ENCODE results near the gene COL13A1. TPM values are rescaled to one million over a fixed set of nuclear protein-coding genes. Genes with fewer than 3 reads are reported as not detected.

Gene COL13A1
- total RNA-seq, 4 donors from 2014 or later: 0.19 to 6.9 (median 2.4) TPM

DNA sequence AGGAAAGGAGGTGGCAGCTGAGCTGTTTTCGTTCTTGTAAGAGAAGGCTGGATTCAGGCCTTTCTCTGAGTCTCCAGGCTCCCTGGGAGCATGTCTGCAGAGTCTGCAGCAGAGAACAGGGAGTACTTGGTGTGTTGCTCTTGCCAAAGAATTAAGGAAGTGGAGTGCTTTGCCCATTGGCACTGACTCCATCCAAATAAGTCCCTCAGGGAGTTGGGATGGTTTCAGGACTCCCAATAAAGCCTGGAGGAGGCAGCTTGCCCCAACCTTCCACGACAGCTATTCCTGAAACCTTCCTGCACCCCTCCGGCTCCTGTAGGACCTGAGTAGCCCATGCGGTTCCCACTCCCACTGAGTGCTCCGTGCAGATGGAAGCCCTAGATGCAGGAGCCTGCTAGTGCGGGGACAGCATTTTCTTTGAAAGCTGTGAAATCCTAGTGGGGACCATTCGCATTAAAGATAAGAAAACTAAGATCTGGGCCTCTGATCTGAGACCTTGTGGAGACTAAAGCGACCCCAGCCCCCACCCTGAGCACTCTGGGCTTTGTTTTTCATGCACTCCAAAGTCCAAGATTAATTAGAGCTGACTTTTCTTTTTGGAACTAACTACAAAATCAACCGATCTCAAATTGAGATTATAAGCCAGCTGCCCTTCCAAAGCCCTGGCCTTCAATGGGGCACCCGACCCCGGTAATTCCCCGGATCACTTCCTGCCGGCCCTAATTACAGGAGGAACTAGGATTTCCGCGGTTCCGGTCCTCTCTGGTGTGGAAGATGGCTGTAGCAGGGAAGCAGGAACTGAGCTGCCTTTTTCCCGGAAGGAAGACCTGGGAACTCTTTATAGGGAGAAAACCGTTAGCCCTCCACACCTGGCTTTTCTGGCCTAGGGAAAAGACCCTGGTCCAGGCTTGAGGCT is 110.2 kb downstream of the COL13A1 start:
- ATAC-seq: peak; percentile 85 to 92

GRCh38 chr10:69912589-69912988 is 110.9 kb downstream of the COL13A1 start:
- H3K4me3 ChIP-seq: no peak overlapping the region
- peaks cover 19 to 23% of the 10 kb centered on the region in 2 donors for H3K4me1 ChIP-seq
- ATAC-seq (no peak), DNase-seq (no peak)
- in situ Hi-C loops (cut with MboI; ENCODE audit: low sequenced_read_pairs in 4 of 4) (loop anchor here in 1 of 4 donors (25.0 kb wide), 1 partner anchor 275 kb away; the partner anchor contains the start of gene FAM241B), intact Hi-C loops (cut with DNase I; ENCODE audit: low total_unique reads) (loop anchor here (10.0 kb wide), 1 partner anchor 278 kb away; the partner anchor contains the start of gene FAM241B)
- no peaks in the 10 kb centered on the region for H3K27me3 ChIP-seq
- no peaks in the 10 kb centered on the region for H3K36me3 ChIP-seq
- no peaks in the 10 kb centered on the region for H3K9me3 ChIP-seq
- TF ChIP-seq CTCF (IDR thresholded peaks at IDR 0.05 in 4 of 5, conservative IDR thresholded peaks at IDR 0.05 in 1 of 5): no peak
- TF ChIP-seq POLR2A (IDR thresholded peaks at IDR 0.05): no peak
- H3K27ac ChIP-seq: no peak overlapping the region

More for the DNA sequence above, 110.2 kb downstream of the COL13A1 start:
- Histone ChIP-seq H3K27ac (peak overlapping the region; percentile 55 to 63 (median 58)), H3K9me3 (no peaks in the 10 kb centered on the region), H3K27me3 (no peaks in the 10 kb centered on the region), H3K4me3 (no peak overlapping the region), H3K36me3 (no peaks in the 10 kb centered on the region), H3K4me1 (peaks cover 19 to 23% of the 10 kb centered on the region in 2 donors)
- peak; percentile 60 to 68 for DNase-seq
- in situ Hi-C loops (cut with MboI; ENCODE audit: low sequenced_read_pairs in 4 of 4) (loop anchor here in 1 of 4 donors (25.0 kb wide), 1 partner anchor 275 kb away; the partner anchor contains the start of gene FAM241B), intact Hi-C loops (cut with DNase I; ENCODE audit: low total_unique reads) (loop anchor here (10.0 kb wide), 1 partner anchor 277 kb away; the partner anchor contains the start of gene FAM241B)
- TF ChIP-seq POLR2A (IDR thresholded peaks at IDR 0.05): no peak
- no peak for TF ChIP-seq CTCF (IDR thresholded peaks at IDR 0.05 in 4 of 5, conservative IDR thresholded peaks at IDR 0.05 in 1 of 5)

DNA sequence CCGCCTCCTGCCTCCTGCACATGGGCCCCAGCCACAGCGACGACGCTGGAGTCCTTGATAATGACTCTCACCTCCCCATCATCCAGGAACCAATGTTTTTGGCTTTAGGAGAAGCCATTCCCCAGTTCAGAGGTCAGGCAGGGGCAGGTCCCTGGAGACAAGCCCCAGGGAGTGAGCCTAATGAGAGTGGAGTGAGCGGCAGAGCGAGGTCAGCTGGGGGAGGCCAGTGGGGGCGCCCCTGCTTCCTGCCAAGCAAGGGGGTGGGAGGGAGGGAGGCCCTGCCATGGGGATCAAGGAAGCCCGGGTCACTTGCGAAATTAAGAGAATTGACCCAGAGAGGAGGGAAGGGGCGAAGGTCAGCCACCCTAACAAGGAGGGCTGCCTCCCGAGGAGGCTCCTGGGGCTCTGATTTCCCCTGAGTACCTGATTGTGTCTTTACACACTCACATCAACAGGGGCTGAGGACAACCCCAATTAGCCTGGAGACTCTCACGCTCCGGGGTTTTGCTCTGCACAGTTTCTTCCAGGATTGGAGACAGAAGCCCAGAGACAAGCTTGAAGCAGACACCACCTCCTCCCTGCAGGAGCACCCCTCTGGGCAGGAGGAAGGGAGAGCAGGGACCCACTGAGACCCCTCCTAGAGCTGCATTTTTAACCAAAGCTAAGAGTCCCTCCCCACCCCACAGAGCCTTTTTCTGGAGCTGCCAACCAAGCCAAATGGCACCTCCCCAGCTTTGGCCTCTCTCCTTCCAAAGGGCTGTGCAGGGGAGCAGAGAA is 112.1 kb downstream of the COL13A1 start:
- ATAC-seq: no peak
- no peak for DNase-seq

More for the DNA sequence above, 112.1 kb downstream of the COL13A1 start:
- H3K4me3 ChIP-seq: no peak overlapping the region
- in situ Hi-C loops (cut with MboI; ENCODE audit: low sequenced_read_pairs in 4 of 4) (loop anchor here in 1 of 4 donors (25.0 kb wide), 1 partner anchor 276 kb away; the partner anchor contains the start of gene FAM241B), intact Hi-C loops (cut with DNase I; ENCODE audit: low total_unique reads) (loop anchor here (1.0 to 10.0 kb wide), 3 partner anchors 30 to 279 kb away; partner anchors contain the start of genes COL13A1 and FAM241B)
- H3K36me3 ChIP-seq: no peaks in the 10 kb centered on the region
- H3K9me3 ChIP-seq: no peaks in the 10 kb centered on the region
- peaks cover 19 to 23% of the 10 kb centered on the region in 2 donors for H3K4me1 ChIP-seq
- H3K27me3 ChIP-seq: no peaks in the 10 kb centered on the region
- TF ChIP-seq POLR2A (IDR thresholded peaks at IDR 0.05) (no peak), CTCF (IDR thresholded peaks at IDR 0.05 in 4 of 5, conservative IDR thresholded peaks at IDR 0.05 in 1 of 5) (no peak)
- H3K27ac ChIP-seq: no peak overlapping the region
